ENCODE measurements around the gene MSANTD1.

The MSANTD1 gene

DNA sequence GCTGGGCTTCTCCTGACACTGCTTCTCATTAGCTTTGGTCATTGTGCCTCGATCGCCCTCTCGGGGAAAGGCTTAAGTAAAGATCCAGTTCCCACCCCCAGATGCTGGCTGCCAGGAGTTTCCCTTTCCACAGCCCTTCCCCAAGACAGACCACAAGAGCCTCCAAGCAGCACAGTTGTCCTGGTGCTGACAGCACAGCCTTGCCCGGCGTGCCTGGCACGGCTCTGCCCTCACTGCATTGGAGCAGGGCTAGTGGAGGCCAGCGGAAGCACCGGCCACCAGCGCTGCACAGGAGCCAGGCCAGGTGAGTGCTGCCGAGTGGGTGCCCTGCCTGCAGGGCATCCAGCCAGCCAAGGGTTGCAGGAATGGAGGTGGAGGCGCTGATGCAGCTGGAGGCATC, 9.7 kb upstream of the MSANTD1 start:
- Histone ChIP-seq H3K36me3 (ENCODE audit: control insufficient read depth in 1 of 2, insufficient read depth in 2 of 2, low read length in 2 of 2) (peaks cover 10 to 67% of the 10 kb centered on the region in 2 donors), H3K9ac (ENCODE audit: low read depth in 1 of 2, low read length in 2 of 2) (no peak overlapping the region), H3K27ac (ENCODE audit: low read depth, low read length) (no peak overlapping the region)

GRCh38 chr4:3239998-3240920, 8.7 kb upstream of the MSANTD1 start:
- no peak overlapping the region for H3K4me3 ChIP-seq (ENCODE audit: low read depth in 1 of 2, low read length in 2 of 2)
- peaks cover 10 to 58% of the 10 kb centered on the region in 2 donors for H3K36me3 ChIP-seq (ENCODE audit: control insufficient read depth in 1 of 2, insufficient read depth in 2 of 2, low read length in 2 of 2)
- H3K9ac ChIP-seq (ENCODE audit: low read depth in 1 of 2, low read length in 2 of 2), result no peak overlapping the region
- no peaks in the 10 kb centered on the region for H3K27me3 ChIP-seq (ENCODE audit: control insufficient read depth in 1 of 2, insufficient read depth in 2 of 2, low read length in 2 of 2)
- no peaks in the 10 kb centered on the region for H3K4me1 ChIP-seq (ENCODE audit: control insufficient read depth in 1 of 2, insufficient read depth in 2 of 2, low read length in 2 of 2)
- H3K9me3 ChIP-seq (ENCODE audit: control insufficient read depth in 1 of 2, low read length in 2 of 2), result no peaks in the 10 kb centered on the region
- H3K27ac ChIP-seq (ENCODE audit: low read depth, low read length), result no peak overlapping the region

More for the DNA sequence above, 9.7 kb upstream of the MSANTD1 start:
- Histone ChIP-seq H3K9me3 (ENCODE audit: control insufficient read depth in 1 of 2, low read length in 2 of 2) (no peaks in the 10 kb centered on the region), H3K27me3 (ENCODE audit: control insufficient read depth in 1 of 2, insufficient read depth in 2 of 2, low read length in 2 of 2) (no peaks in the 10 kb centered on the region), H3K4me3 (ENCODE audit: low read depth in 1 of 2, low read length in 2 of 2) (no peak overlapping the region), H3K4me1 (ENCODE audit: control insufficient read depth in 1 of 2, insufficient read depth in 2 of 2, low read length in 2 of 2) (no peaks in the 10 kb centered on the region)

- H3K36me3 ChIP-seq (ENCODE audit: control insufficient read depth in 1 of 2, insufficient read depth in 2 of 2, low read length in 2 of 2), result peaks cover 3 to 50% of the 10 kb centered on the region in 2 donors
- H3K4me1 ChIP-seq (ENCODE audit: control insufficient read depth in 1 of 2, insufficient read depth in 2 of 2, low read length in 2 of 2), result no peaks in the 10 kb centered on the region
- H3K4me3 ChIP-seq (ENCODE audit: low read depth in 1 of 2, low read length in 2 of 2), result no peak overlapping the region
- no peak overlapping the region for H3K27ac ChIP-seq (ENCODE audit: low read depth, low read length)
- H3K9ac ChIP-seq (ENCODE audit: low read depth in 1 of 2, low read length in 2 of 2), result no peak overlapping the region
- no peaks in the 10 kb centered on the region for H3K9me3 ChIP-seq (ENCODE audit: control insufficient read depth in 1 of 2, low read length in 2 of 2)
- H3K27me3 ChIP-seq (ENCODE audit: control insufficient read depth in 1 of 2, insufficient read depth in 2 of 2, low read length in 2 of 2), result no peaks in the 10 kb centered on the region
These were observed 7.9 kb upstream of the MSANTD1 start for GRCh38 chr4:3240936-3241522.

DNA sequence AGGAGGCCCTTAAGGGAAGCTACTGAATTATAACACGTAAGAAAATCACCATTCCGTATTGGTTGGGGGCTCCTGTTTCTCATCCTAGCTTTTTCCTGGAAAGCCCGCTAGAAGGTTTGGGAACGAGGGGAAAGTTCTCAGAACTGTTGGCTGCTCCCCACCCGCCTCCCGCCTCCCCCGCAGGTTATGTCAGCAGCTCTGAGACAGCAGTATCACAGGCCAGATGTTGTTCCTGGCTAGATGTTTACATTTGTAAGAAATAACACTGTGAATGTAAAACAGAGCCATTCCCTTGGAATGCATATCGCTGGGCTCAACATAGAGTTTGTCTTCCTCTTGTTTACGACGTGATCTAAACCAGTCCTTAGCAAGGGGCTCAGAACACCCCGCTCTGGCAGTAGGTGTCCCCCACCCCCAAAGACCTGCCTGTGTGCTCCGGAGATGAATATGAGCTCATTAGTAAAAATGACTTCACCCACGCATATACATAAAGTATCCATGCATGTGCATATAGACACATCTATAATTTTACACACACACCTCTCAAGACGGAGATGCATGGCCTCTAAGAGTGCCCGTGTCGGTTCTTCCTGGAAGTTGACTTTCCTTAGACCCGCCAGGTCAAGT, 6.9 kb upstream of the MSANTD1 start:
- Histone ChIP-seq H3K9ac (ENCODE audit: low read depth in 1 of 2, low read length in 2 of 2) (no peak overlapping the region), H3K27me3 (ENCODE audit: control insufficient read depth in 1 of 2, insufficient read depth in 2 of 2, low read length in 2 of 2) (no peaks in the 10 kb centered on the region), H3K4me3 (ENCODE audit: low read depth in 1 of 2, low read length in 2 of 2) (no peak overlapping the region), H3K4me1 (ENCODE audit: control insufficient read depth in 1 of 2, insufficient read depth in 2 of 2, low read length in 2 of 2) (no peaks in the 10 kb centered on the region), H3K9me3 (ENCODE audit: control insufficient read depth in 1 of 2, low read length in 2 of 2) (no peaks in the 10 kb centered on the region), H3K36me3 (ENCODE audit: control insufficient read depth in 1 of 2, insufficient read depth in 2 of 2, low read length in 2 of 2) (peaks cover 0 to 42% of the 10 kb centered on the region in 2 donors), H3K27ac (ENCODE audit: low read depth, low read length) (no peak overlapping the region)

GRCh38 chr4:3243136-3243780, 5.7 kb upstream of the MSANTD1 start:
- Histone ChIP-seq H3K9ac (ENCODE audit: low read depth in 1 of 2, low read length in 2 of 2) (no peak overlapping the region), H3K27ac (ENCODE audit: low read depth, low read length) (no peak overlapping the region), H3K36me3 (ENCODE audit: control insufficient read depth in 1 of 2, insufficient read depth in 2 of 2, low read length in 2 of 2) (peaks cover 0 to 34% of the 10 kb centered on the region in 2 donors), H3K4me1 (ENCODE audit: control insufficient read depth in 1 of 2, insufficient read depth in 2 of 2, low read length in 2 of 2) (no peaks in the 10 kb centered on the region), H3K4me3 (ENCODE audit: low read depth in 1 of 2, low read length in 2 of 2) (no peak overlapping the region), H3K27me3 (ENCODE audit: control insufficient read depth in 1 of 2, insufficient read depth in 2 of 2, low read length in 2 of 2) (no peaks in the 10 kb centered on the region), H3K9me3 (ENCODE audit: control insufficient read depth in 1 of 2, low read length in 2 of 2) (no peaks in the 10 kb centered on the region)

- Histone ChIP-seq H3K4me3 (ENCODE audit: low read depth in 1 of 2, low read length in 2 of 2) (no peak overlapping the region), H3K9me3 (ENCODE audit: control insufficient read depth in 1 of 2, low read length in 2 of 2) (no peaks in the 10 kb centered on the region), H3K27ac (ENCODE audit: low read depth, low read length) (no peak overlapping the region), H3K27me3 (ENCODE audit: control insufficient read depth in 1 of 2, insufficient read depth in 2 of 2, low read length in 2 of 2) (no peaks in the 10 kb centered on the region), H3K4me1 (ENCODE audit: control insufficient read depth in 1 of 2, insufficient read depth in 2 of 2, low read length in 2 of 2) (no peaks in the 10 kb centered on the region), H3K9ac (ENCODE audit: low read depth in 1 of 2, low read length in 2 of 2) (no peak overlapping the region), H3K36me3 (ENCODE audit: control insufficient read depth in 1 of 2, insufficient read depth in 2 of 2, low read length in 2 of 2) (peaks cover 0 to 30% of the 10 kb centered on the region in 2 donors)
These were observed 5.0 kb upstream of the MSANTD1 start for GRCh38 chr4:3244002-3244401.

DNA sequence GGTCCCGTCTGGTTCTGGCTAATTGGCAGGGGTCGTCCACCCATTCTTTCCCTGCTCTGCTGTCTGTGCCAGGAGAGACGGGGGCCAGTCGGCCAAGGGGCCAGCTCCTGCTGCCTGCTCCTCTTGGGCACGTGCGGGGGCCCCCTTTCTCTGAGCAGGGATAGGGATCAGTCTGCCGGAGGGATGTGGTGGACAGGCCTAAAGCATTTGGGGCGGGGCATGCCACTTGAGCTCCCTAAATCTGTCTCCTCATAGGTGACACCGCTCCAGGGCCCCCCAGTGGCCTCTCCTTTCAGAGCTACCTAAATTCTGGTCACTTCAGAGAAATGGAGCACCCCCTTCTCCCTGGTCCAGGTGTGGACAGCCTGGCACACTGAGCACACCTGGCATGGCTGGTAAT, 4.2 kb upstream of the MSANTD1 start:
- H3K9me3 ChIP-seq (ENCODE audit: control insufficient read depth in 1 of 2, low read length in 2 of 2), result no peaks in the 10 kb centered on the region

GRCh38 chr4:3245676-3246075, 3.3 kb upstream of the MSANTD1 start:
- Histone ChIP-seq H3K9ac (ENCODE audit: low read depth in 1 of 2, low read length in 2 of 2) (no peak overlapping the region), H3K9me3 (ENCODE audit: control insufficient read depth in 1 of 2, low read length in 2 of 2) (no peaks in the 10 kb centered on the region), H3K4me3 (ENCODE audit: low read depth in 1 of 2, low read length in 2 of 2) (no peak overlapping the region), H3K4me1 (ENCODE audit: control insufficient read depth in 1 of 2, insufficient read depth in 2 of 2, low read length in 2 of 2) (no peaks in the 10 kb centered on the region), H3K36me3 (ENCODE audit: control insufficient read depth in 1 of 2, insufficient read depth in 2 of 2, low read length in 2 of 2) (peaks cover 0 to 14% of the 10 kb centered on the region in 2 donors), H3K27me3 (ENCODE audit: control insufficient read depth in 1 of 2, insufficient read depth in 2 of 2, low read length in 2 of 2) (no peaks in the 10 kb centered on the region), H3K27ac (ENCODE audit: low read depth, low read length) (no peak overlapping the region)

More for the DNA sequence above, 4.2 kb upstream of the MSANTD1 start:
- Histone ChIP-seq H3K9ac (ENCODE audit: low read depth in 1 of 2, low read length in 2 of 2) (no peak overlapping the region), H3K27me3 (ENCODE audit: control insufficient read depth in 1 of 2, insufficient read depth in 2 of 2, low read length in 2 of 2) (no peaks in the 10 kb centered on the region), H3K27ac (ENCODE audit: low read depth, low read length) (no peak overlapping the region), H3K4me3 (ENCODE audit: low read depth in 1 of 2, low read length in 2 of 2) (no peak overlapping the region), H3K4me1 (ENCODE audit: control insufficient read depth in 1 of 2, insufficient read depth in 2 of 2, low read length in 2 of 2) (no peaks in the 10 kb centered on the region), H3K36me3 (ENCODE audit: control insufficient read depth in 1 of 2, insufficient read depth in 2 of 2, low read length in 2 of 2) (peaks cover 0 to 23% of the 10 kb centered on the region in 2 donors)

DNA sequence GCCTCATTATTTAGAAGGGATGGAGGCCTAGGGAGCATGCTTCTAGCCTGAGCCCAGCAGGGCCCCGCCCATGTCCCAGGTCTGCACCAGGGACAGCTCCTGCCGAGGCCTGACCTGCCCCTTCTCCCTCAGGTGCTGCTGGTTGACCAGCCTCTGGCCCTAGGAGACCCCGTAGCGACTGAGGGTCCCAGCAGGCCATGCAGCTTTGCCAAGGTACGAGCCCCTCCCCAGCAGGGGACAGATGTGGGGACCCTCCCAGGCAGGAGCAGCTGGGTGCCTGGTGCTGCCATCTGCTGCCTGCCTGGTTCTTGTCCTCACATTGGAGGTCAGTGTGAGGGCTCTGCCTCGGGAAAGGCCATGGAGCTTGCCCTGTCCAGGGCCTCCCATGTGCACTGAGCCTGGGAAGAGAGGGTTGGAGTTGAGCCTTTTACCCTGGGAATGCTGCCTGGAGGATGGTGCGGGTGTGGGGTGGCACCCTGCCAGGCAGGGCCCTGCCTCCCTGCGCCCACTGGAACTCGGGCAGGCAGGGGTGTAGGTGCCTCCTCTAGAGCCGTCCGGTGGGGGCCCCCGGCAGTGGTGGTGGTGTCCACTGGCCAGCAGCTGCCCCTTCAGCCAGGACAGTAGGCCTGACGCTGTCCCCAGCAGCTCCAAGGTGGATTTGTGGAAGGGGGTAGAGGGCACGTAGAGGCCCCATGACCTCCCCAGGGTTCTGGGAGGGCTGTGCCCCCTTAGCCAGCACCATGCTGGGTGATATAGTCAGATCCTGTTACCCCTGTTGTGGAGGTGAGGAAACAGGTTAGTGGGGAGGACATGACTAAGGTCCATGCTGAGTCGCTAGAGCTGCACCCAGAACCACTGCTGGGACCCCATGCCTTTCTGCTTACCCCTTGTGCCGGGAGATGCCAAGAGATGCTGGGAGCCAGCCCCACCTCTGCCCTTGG, 2.2 kb upstream of the MSANTD1 start:
- no peak overlapping the region for H3K27ac ChIP-seq (ENCODE audit: low read depth, low read length)
- no peak overlapping the region for H3K4me3 ChIP-seq (ENCODE audit: low read depth in 1 of 2, low read length in 2 of 2)
- no peaks in the 10 kb centered on the region for H3K9me3 ChIP-seq (ENCODE audit: control insufficient read depth in 1 of 2, low read length in 2 of 2)
- peaks cover 0 to 5% of the 10 kb centered on the region in 2 donors for H3K36me3 ChIP-seq (ENCODE audit: control insufficient read depth in 1 of 2, insufficient read depth in 2 of 2, low read length in 2 of 2)
- H3K27me3 ChIP-seq (ENCODE audit: control insufficient read depth in 1 of 2, insufficient read depth in 2 of 2, low read length in 2 of 2), result no peaks in the 10 kb centered on the region
- H3K9ac ChIP-seq (ENCODE audit: low read depth in 1 of 2, low read length in 2 of 2), result no peak overlapping the region
- no peaks in the 10 kb centered on the region for H3K4me1 ChIP-seq (ENCODE audit: control insufficient read depth in 1 of 2, insufficient read depth in 2 of 2, low read length in 2 of 2)
